Stimulated activated CD8-positive, alpha-beta memory T cell treated with anti-CD3 and anti-CD28 coated beads, Interleukin-2, amount 100 ng/mL, for 48 hours (primary cell): ENCODE results near the gene XPO4.
"Not testable (repeated sequence)": the region's sequence is repeated elsewhere in the genome, so short reads cannot be mapped to it uniquely, and the experiment has no call there.

ENCODE experiments used
- DNase-seq, 2 donors: peaks; one replicate each; pipeline ENCODE4 v3.0.0-alpha.2; 2020; ENCODE audit warnings: low read depth in 2 of 2

The XPO4 gene

DNA sequence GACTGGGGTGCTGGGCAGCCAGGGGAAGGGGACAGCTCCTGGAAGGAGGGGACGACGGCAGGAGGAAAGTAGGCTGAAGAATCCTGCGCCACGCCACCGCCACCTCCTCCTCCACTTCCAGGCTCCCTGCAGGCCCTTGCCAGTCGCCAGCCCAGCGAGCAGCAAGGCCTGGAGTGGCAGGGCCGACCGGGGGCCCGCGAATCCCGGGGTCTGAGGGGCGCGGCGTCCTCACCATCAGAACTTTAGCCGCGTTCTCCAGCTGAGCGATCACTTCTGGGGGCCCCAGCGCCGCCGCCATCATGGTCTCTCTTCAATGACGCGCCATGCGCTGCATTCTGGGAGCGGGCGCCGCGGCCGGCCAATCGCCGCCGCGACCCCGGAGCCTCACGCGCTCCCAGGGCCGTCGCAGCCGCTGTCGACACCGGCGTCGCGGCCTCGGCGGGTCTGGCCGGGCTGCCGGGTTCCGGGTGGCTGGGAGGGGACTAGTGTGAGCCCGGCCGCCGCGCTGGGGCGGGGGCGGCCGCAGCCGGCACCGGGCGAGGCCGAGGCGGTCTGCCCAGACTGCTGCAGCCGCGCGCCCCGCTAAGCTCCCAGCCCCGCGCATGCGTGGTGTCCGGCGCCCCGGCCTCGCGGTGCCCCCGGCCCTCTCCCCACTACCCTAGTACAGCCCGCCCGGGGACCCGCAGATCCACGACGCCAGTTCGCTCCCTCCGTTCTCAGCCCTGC lies at the start of gene XPO4:
XPO4 (minus strand) TSS at position 309 of the 726 bp plus-strand sequence; CDS start at position 301, 8 bp downstream.
- DNase-seq, result peak; percentile 69 to 73

- DNase-seq, result not testable (repeated sequence)
Observed at GRCh38 chr13:20948001-20948400, 45.5 kb upstream of the XPO4 start.

GRCh38 chr13:20945952-20946383 lies 43.4 kb upstream of the XPO4 start:
- no peak for DNase-seq

DNA sequence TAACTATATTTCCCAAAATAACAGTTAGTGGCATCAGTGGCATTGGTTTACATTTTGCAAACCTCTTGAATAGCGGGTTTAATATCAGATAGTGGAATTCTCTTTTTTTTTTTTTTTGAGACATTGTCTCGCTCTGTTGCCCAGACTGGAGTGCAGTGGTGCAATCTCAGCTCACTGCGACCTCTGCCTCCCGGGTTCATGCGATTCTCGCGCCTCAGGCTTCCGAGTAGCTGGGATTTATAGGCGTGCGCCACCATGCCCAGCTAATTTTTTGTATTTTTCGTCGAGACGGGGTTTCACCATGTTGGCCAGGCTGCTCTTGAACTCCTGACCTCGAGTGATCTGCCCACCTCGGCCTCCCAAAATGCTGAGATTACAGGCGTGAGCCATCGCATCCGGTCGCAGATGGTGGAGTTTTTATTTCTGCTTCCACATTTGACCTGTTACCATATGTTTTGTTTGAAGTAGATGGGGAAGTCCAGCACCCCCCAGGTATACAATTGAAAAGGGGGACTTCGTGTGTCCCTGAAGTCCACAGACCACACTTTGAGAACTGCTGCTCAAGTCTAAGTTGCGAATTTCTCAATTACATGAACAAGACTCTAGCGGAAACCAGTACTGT lies 40.5 kb upstream of the XPO4 start:
- no peak for DNase-seq

GRCh38 chr13:20940511-20940910 lies 38.0 kb upstream of the XPO4 start:
- DNase-seq, result not testable (repeated sequence)

DNA sequence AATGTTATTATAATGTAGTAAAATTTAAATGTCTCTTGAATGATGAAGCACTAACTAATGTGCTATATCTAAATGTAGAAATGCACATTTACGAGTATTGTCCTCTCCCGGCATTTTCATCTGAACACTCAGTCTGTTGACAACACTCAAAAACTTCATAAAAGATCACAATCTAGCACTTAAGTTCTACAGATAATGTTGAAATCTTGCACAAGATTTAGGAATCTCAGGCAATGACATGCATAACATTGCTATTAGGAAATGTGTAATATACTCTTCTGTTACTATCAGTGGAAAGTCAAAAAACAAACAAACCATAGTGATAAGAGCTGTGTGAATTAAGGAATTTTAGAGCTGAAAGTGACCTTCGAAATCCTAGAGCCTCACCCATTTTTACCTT lies 37.5 kb upstream of the XPO4 start:
- no peak for DNase-seq

GRCh38 chr13:20939662-20940061 lies 37.1 kb upstream of the XPO4 start:
- no peak for DNase-seq

DNA sequence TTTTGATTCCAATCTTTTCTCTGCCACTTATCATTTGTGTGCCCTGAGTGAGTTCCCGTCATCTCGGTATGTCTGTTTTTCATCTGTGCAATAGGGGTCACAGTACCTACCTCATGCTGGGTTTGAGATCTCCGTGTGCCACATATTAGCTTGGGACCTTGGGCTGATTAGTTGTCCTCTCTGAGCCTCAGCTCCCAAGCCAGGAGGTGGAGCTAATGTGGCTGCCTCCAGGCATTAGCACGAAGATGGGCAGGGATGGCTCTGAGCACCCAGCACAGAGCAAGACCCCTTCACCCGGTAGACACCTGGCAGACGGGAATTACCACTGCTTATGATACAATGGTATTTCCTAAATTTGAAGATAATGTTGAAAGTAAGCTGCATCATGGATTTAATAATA lies 35.8 kb upstream of the XPO4 start:
- no peak for DNase-seq

DNA sequence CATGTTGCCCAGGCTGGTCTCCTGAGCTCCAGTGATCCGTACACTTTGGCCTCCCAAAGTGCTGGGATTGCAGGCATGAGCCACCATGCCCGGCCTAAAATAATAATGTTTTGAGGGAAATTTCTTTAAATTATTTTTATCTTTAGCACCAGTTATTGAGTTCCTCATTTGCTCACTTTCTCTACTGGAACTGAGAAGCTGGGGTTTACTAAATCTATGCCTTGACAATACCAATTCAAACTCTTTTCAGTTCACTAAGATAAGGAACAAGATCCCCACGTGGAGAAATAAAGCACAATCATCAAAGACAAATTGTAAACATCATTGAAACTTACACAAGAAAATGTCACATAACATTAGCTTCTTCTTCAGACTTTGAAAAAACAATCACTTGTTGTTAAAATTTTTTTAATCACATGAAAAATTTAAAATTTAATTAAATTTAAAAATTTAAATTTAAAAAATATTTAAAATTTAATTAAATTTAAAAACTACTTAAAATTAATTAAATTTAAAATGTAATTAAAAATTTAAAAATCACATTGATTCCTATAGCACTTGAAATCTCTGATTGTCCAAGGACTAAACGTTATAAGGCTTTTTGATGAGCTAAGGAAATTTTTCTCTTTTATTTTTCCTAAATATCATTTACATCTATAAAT lies 25.2 kb upstream of the XPO4 start:
- DNase-seq, result no peak

- DNase-seq, result not testable (repeated sequence)
Observed at GRCh38 chr13:20925395-20925790, 22.8 kb upstream of the XPO4 start.

- DNase-seq, result peak; percentile 52 to 60
Observed at GRCh38 chr13:20924758-20925394, 22.3 kb upstream of the XPO4 start.

- DNase-seq, result no peak
Observed at GRCh38 chr13:20923272-20923671, 20.7 kb upstream of the XPO4 start.

- DNase-seq, result no peak
Observed at GRCh38 chr13:20921572-20921971, 19.0 kb upstream of the XPO4 start.

- DNase-seq, result not testable (repeated sequence)
Observed at GRCh38 chr13:20915676-20916075, 13.1 kb upstream of the XPO4 start.

- DNase-seq, result no peak
Observed at GRCh38 chr13:20911037-20911436, 8.5 kb upstream of the XPO4 start.

GRCh38 chr13:20908714-20909497 lies 6.4 kb upstream of the XPO4 start:
- DNase-seq, result no peak

- DNase-seq, result no peak
Observed at GRCh38 chr13:20904908-20905307, 2.4 kb upstream of the XPO4 start.

DNA sequence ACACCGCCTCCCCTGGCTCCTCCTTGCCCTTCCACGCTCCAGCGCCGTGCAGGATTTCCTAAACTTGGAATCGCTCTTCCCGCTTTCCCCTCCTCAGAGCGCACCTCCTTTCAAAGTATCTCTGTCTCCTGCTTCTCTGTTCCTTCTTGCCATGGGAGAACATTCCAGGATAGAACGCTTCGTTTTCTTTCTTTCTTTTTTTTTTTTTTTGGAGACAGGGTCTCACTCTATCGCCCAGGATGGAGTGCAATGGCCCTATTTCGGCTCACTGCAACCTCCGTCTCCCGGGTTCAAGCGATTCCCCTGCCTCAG lies 574 bp upstream of the XPO4 start:
- no peak for DNase-seq

- DNase-seq, result peak; percentile 7 to 12
Observed at GRCh38 chr13:20901668-20902437, 693 bp downstream of the XPO4 start.

- no peak for DNase-seq
Observed at GRCh38 chr13:20894245-20894644, 8.3 kb downstream of the XPO4 start.

- DNase-seq, result no peak
Observed at GRCh38 chr13:20891768-20892167, 10.8 kb downstream of the XPO4 start.
